T-helper 2 cell treated with Interferon-gamma antibody and Interleukin-4, amounts not matched to agents 5 μg/mL and 100 μg/mL, for 36 hours (primary cell): ENCODE results near the gene USF1.

Experiments
- DNase-seq: peaks from one replicate; pipeline ENCODE4 v3.0.0; 2021; ENCODE audit warnings: low spot score
- H3K27ac Mint-ChIP-seq: one replicate; pipeline ENCODE4 v1.8.0; 2021; ENCODE audit warnings: mild to moderate bottlenecking, mixed read lengths
- H3K27me3 Mint-ChIP-seq: one replicate; pipeline ENCODE4 v1.8.0; 2021; ENCODE audit warnings: low read depth, mixed read lengths
- H3K36me3 Mint-ChIP-seq: one replicate; pipeline ENCODE4 v1.8.0; 2021; ENCODE audit warnings: low read depth, mixed read lengths
- H3K4me1 Mint-ChIP-seq: one replicate; pipeline ENCODE4 v1.8.0; 2021; ENCODE audit warnings: low read depth, mixed read lengths
- H3K4me3 Mint-ChIP-seq: one replicate; pipeline ENCODE4 v1.8.0; 2022; ENCODE audit warnings: mild to moderate bottlenecking, moderate library complexity, mixed read lengths
- H3K9me3 Mint-ChIP-seq: one replicate; pipeline ENCODE4 v1.8.0; 2021; ENCODE audit warnings: mixed read lengths

The USF1 gene

GRCh38 chr1:161045736-161046604, at the start of gene USF1:
USF1 (minus strand) TSS chr1:161045977; CDS start chr1:161043275, 2,702 bp downstream.
- Mint-ChIP-seq H3K36me3 (peaks cover 70% of the 10 kb centered on the region), H3K4me1 (peaks cover 20% of the 10 kb centered on the region), H3K9me3 (no peaks in the 10 kb centered on the region), H3K4me3 (peak within 1 kb of the TSS; percentile 91), H3K27ac (peak within 1 kb of the TSS; percentile 97), H3K27me3 (no peaks in the 10 kb centered on the region)
- DNase-seq: peak; percentile 94

- Mint-ChIP-seq H3K36me3 (peaks cover 10% of the 10 kb centered on the region), H3K9me3 (no peaks in the 10 kb centered on the region), H3K27me3 (peaks cover 2% of the 10 kb centered on the region), H3K27ac (no peak overlapping the region), H3K4me1 (peaks cover 43% of the 10 kb centered on the region), H3K4me3 (no peak overlapping the region)
- DNase-seq: no peak
Measured at GRCh38 chr1:161095230-161095629, 49.5 kb upstream of the USF1 start.

- Mint-ChIP-seq H3K36me3 (peaks cover 4% of the 10 kb centered on the region), H3K27me3 (peaks cover 2% of the 10 kb centered on the region), H3K9me3 (no peaks in the 10 kb centered on the region), H3K4me1 (peaks cover 43% of the 10 kb centered on the region), H3K4me3 (no peak overlapping the region), H3K27ac (no peak overlapping the region)
- DNase-seq: no peak
Measured at GRCh38 chr1:161094481-161094880, 48.7 kb upstream of the USF1 start.

- H3K36me3 Mint-ChIP-seq: no peaks in the 10 kb centered on the region
- no peak overlapping the region for H3K27ac Mint-ChIP-seq
- peak; percentile 54 for DNase-seq
- no peaks in the 10 kb centered on the region for H3K9me3 Mint-ChIP-seq
- peaks cover 33% of the 10 kb centered on the region for H3K4me1 Mint-ChIP-seq
- H3K27me3 Mint-ChIP-seq: peaks cover 2% of the 10 kb centered on the region
- no peak overlapping the region for H3K4me3 Mint-ChIP-seq
Measured at GRCh38 chr1:161092621-161093028, 46.8 kb upstream of the USF1 start.

GRCh38 chr1:161091796-161092507, 46.2 kb upstream of the USF1 start:
- no peak for DNase-seq
- Mint-ChIP-seq H3K9me3 (no peaks in the 10 kb centered on the region), H3K4me1 (peaks cover 26% of the 10 kb centered on the region), H3K4me3 (no peak overlapping the region), H3K36me3 (no peaks in the 10 kb centered on the region), H3K27me3 (no peaks in the 10 kb centered on the region), H3K27ac (no peak overlapping the region)

GRCh38 chr1:161091093-161091492, 45.3 kb upstream of the USF1 start:
- no peak overlapping the region for H3K27ac Mint-ChIP-seq
- no peaks in the 10 kb centered on the region for H3K9me3 Mint-ChIP-seq

GRCh38 chr1:161090617-161091016, 44.8 kb upstream of the USF1 start:
- H3K9me3 Mint-ChIP-seq: no peaks in the 10 kb centered on the region
- no peak for DNase-seq
- H3K4me1 Mint-ChIP-seq: peaks cover 20% of the 10 kb centered on the region
- no peak overlapping the region for H3K27ac Mint-ChIP-seq
- no peaks in the 10 kb centered on the region for H3K36me3 Mint-ChIP-seq
- H3K4me3 Mint-ChIP-seq: no peak overlapping the region
- H3K27me3 Mint-ChIP-seq: no peaks in the 10 kb centered on the region

More at GRCh38 chr1:161091093-161091492, 45.3 kb upstream of the USF1 start:
- Mint-ChIP-seq H3K4me3 (no peak overlapping the region), H3K4me1 (peaks cover 20% of the 10 kb centered on the region), H3K36me3 (no peaks in the 10 kb centered on the region), H3K27me3 (no peaks in the 10 kb centered on the region)
- no peak for DNase-seq

GRCh38 chr1:161089938-161090337, 44.2 kb upstream of the USF1 start:
- DNase-seq: no peak
- Mint-ChIP-seq H3K9me3 (no peaks in the 10 kb centered on the region), H3K4me1 (peaks cover 20% of the 10 kb centered on the region), H3K27ac (no peak overlapping the region), H3K36me3 (no peaks in the 10 kb centered on the region), H3K27me3 (no peaks in the 10 kb centered on the region), H3K4me3 (no peak overlapping the region)

GRCh38 chr1:161089251-161089924, 43.6 kb upstream of the USF1 start, which contains the start of gene NECTIN4:
NECTIN4 (minus strand) TSS chr1:161089558; CDS start chr1:161089296, 262 bp downstream.
- Mint-ChIP-seq H3K36me3 (no peaks in the 10 kb centered on the region), H3K27ac (no peak within 1 kb of the TSS), H3K27me3 (no peaks in the 10 kb centered on the region), H3K4me3 (no peak within 1 kb of the TSS), H3K4me1 (peaks cover 20% of the 10 kb centered on the region), H3K9me3 (no peaks in the 10 kb centered on the region)
- DNase-seq: no peak

GRCh38 chr1:161088587-161089110, 42.9 kb upstream of the USF1 start:
- Mint-ChIP-seq H3K4me1 (peaks cover 20% of the 10 kb centered on the region), H3K27ac (no peak overlapping the region), H3K4me3 (no peak overlapping the region), H3K27me3 (no peaks in the 10 kb centered on the region), H3K36me3 (no peaks in the 10 kb centered on the region), H3K9me3 (no peaks in the 10 kb centered on the region)
- no peak for DNase-seq

- Mint-ChIP-seq H3K4me3 (no peak overlapping the region), H3K27ac (no peak overlapping the region), H3K4me1 (peaks cover 7% of the 10 kb centered on the region), H3K27me3 (no peaks in the 10 kb centered on the region), H3K36me3 (no peaks in the 10 kb centered on the region), H3K9me3 (no peaks in the 10 kb centered on the region)
- DNase-seq: no peak
Measured at GRCh38 chr1:161086457-161086856, 40.7 kb upstream of the USF1 start.

- DNase-seq: no peak
- H3K27me3 Mint-ChIP-seq: no peaks in the 10 kb centered on the region
- no peaks in the 10 kb centered on the region for H3K9me3 Mint-ChIP-seq
- H3K36me3 Mint-ChIP-seq: no peaks in the 10 kb centered on the region
- H3K4me3 Mint-ChIP-seq: no peak overlapping the region
- H3K27ac Mint-ChIP-seq: no peak overlapping the region
- peaks cover 3% of the 10 kb centered on the region for H3K4me1 Mint-ChIP-seq
Measured at GRCh38 chr1:161085165-161085564, 39.4 kb upstream of the USF1 start.

GRCh38 chr1:161084597-161084988, 38.8 kb upstream of the USF1 start:
- Mint-ChIP-seq H3K4me1 (peaks cover 6% of the 10 kb centered on the region), H3K4me3 (no peak overlapping the region), H3K9me3 (no peaks in the 10 kb centered on the region), H3K27ac (no peak overlapping the region), H3K27me3 (no peaks in the 10 kb centered on the region), H3K36me3 (no peaks in the 10 kb centered on the region)
- DNase-seq: no peak
